OCI-LY7 (cell line): Measurements from ENCODE around the gene ELMO1.

Source experiments
- CTCF ChIP-seq: fragments of 200-600 bp; sonication (generic); conservative IDR thresholded peaks from 2 replicates; pipeline ENCODE4 v1.5.1; 2014; ENCODE audit warnings: mild to moderate bottlenecking, antibody characterized with exemption, low read length, moderate library complexity, mixed read lengths
- EZH2phosphoT487 ChIP-seq: fragments of 200-600 bp; sonication (generic); IDR thresholded peaks from 2 replicates; pipeline ENCODE4 v1.6.1; 2018; ENCODE audit warnings: low read depth, borderline replicate concordance, mild to moderate bottlenecking, mixed run types, antibody characterized with exemption, low read length, moderate library complexity, mixed read lengths

- TF ChIP-seq CTCF, result no peak
- no peak for TF ChIP-seq EZH2phosphoT487
Measured at GRCh38 chr7:37145682-37146081, 303.0 kb downstream of the ELMO1 start.
